ENCODE measurements around the gene DGKG.

Gene DGKG

GRCh38 chr3:186117521-186118134 is 244.4 kb downstream of the DGKG start:
- Histone ChIP-seq H3K4me1 (no peaks in the 10 kb centered on the region), H3K27me3 (no peaks in the 10 kb centered on the region), H3K27ac (no peak overlapping the region), H3K4me3 (no peak overlapping the region), H3K9me3 (no peaks in the 10 kb centered on the region), H3K36me3 (no peaks in the 10 kb centered on the region)
- TF ChIP-seq CTCF (IDR thresholded peaks at IDR 0.05), result no peak
- intact Hi-C loops (cut with DNase I; ENCODE audit: low total_unique reads), result no loop called here
- DNase-seq, result no peak

GRCh38 chr3:186115239-186115996 is 246.6 kb downstream of the DGKG start:
- no peak overlapping the region for H3K4me3 ChIP-seq
- H3K9me3 ChIP-seq, result no peaks in the 10 kb centered on the region
- H3K4me1 ChIP-seq, result peaks cover 0 to 9% (median 3%) of the 10 kb centered on the region in 4 donors
- TF ChIP-seq CTCF (IDR thresholded peaks at IDR 0.05), result no peak
- DNase-seq, result no peak
- H3K36me3 ChIP-seq, result no peaks in the 10 kb centered on the region
- H3K27me3 ChIP-seq, result no peaks in the 10 kb centered on the region
- intact Hi-C loops (cut with DNase I; ENCODE audit: low total_unique reads), result no loop called here
- no peak overlapping the region for H3K27ac ChIP-seq

- intact Hi-C loops (cut with DNase I; ENCODE audit: low total_unique reads), result no loop called here
- DNase-seq, result peak in 1 of 2 donors; percentile 46
Measured at GRCh38 chr3:186110975-186111974, 250.8 kb downstream of the DGKG start.

GRCh38 chr3:186109897-186110803 is 251.9 kb downstream of the DGKG start:
- peak overlapping the region; percentile 77 to 81 for H3K27ac ChIP-seq
- peaks cover 0 to 31% (median 23%) of the 10 kb centered on the region in 4 donors for H3K4me1 ChIP-seq
- DNase-seq, result peak in 1 of 2 donors; percentile 70
- intact Hi-C loops (cut with DNase I; ENCODE audit: low total_unique reads), result loop anchor here (10.0 kb wide), 1 partner anchor 455 kb away; the partner anchor contains the start of gene TBCCD1
- H3K9me3 ChIP-seq, result no peaks in the 10 kb centered on the region
- H3K4me3 ChIP-seq, result peak overlapping the region; percentile 67 to 69
- no peaks in the 10 kb centered on the region for H3K36me3 ChIP-seq
- no peaks in the 10 kb centered on the region for H3K27me3 ChIP-seq
- TF ChIP-seq CTCF (IDR thresholded peaks at IDR 0.05), result no peak

More at GRCh38 chr3:186110975-186111974, 250.8 kb downstream of the DGKG start:
- no peak overlapping the region for H3K4me3 ChIP-seq
- no peak for TF ChIP-seq CTCF (IDR thresholded peaks at IDR 0.05)
- no peaks in the 10 kb centered on the region for H3K36me3 ChIP-seq
- H3K27me3 ChIP-seq, result no peaks in the 10 kb centered on the region
- no peak overlapping the region for H3K27ac ChIP-seq
- H3K4me1 ChIP-seq, result peaks cover 0 to 31% (median 23%) of the 10 kb centered on the region in 4 donors
- no peaks in the 10 kb centered on the region for H3K9me3 ChIP-seq

Data from tibial artery (tissue), 4 donors.